ENCODE measurements around the gene MMP20. TPM values are rescaled to one million over a fixed set of nuclear protein-coding genes. Genes with fewer than 3 reads are reported as not detected.

Gene MMP20
- total and polyA plus RNA-seq, 4 donors, result not detected

- no peak for DNase-seq
- 77 to 89% methylated on average over 3 of the region's 3 CpGs for WGBS, 2 donors
These were observed 44.8 kb downstream of the MMP20 start for GRCh38 chr11:102580185-102580951.

DNA sequence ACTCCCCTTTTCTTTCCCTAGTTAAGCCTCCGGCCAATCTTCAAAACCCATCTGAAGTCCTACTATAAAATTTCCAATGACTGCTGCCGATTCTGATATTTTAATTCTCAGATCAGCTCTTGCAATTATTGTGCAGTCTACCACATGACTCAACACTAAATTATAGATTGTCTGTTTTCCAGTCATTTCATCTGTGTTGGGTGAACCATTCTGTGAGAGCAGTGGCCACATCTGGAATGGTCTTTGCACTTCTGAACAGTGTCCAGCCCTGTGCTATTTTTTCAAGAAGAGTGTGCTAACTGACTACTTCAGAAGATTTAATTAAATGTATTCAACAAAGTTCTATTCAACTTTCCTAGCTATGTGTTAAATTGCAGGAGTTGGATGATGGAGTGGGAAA lies 47.4 kb downstream of the MMP20 start:
- 62 to 90% methylated on average over 2 of the region's 2 CpGs for WGBS, 2 donors
- no peaks in the 10 kb centered on the region for H3K36me3 ChIP-seq (ENCODE audit: control insufficient read depth in 4 of 4, insufficient read depth in 4 of 4, low read length in 4 of 4)

More at GRCh38 chr11:102580185-102580951, 44.8 kb downstream of the MMP20 start:
- Histone ChIP-seq H3K27me3 (ENCODE audit: control insufficient read depth in 3 of 3, insufficient read depth in 3 of 3, low read length in 2 of 3) (no peaks in the 10 kb centered on the region), H3K9ac (ENCODE audit: insufficient read depth in 1 of 2, low read length in 2 of 2) (no peak overlapping the region), H3K4me1 (ENCODE audit: control insufficient read depth in 5 of 5, insufficient read depth in 5 of 5, low read length in 5 of 5) (peaks cover 0 to 4% (median 0%) of the 10 kb centered on the region in 5 donors), H3K4me3 (no peak overlapping the region), H3K36me3 (ENCODE audit: control insufficient read depth in 4 of 4, insufficient read depth in 4 of 4, low read length in 4 of 4) (no peaks in the 10 kb centered on the region), H3K27ac (ENCODE audit: low read depth in 1 of 2, low read length in 1 of 2) (no peak overlapping the region), H3K9me3 (ENCODE audit: control insufficient read depth in 4 of 4, insufficient read depth in 3 of 4, low read length in 3 of 4) (no peaks in the 10 kb centered on the region)
- no peak for ATAC-seq (ENCODE audit: insufficient read depth, low FRiP score)
- TF ChIP-seq CTCF (IDR thresholded peaks at IDR 0.05; ENCODE audit: control extremely low read depth, extremely low read depth), result no peak

GRCh38 chr11:102577182-102577581 lies 48.0 kb downstream of the MMP20 start:
- Histone ChIP-seq H3K36me3 (ENCODE audit: control insufficient read depth in 4 of 4, insufficient read depth in 4 of 4, low read length in 4 of 4) (no peaks in the 10 kb centered on the region), H3K9me3 (ENCODE audit: control insufficient read depth in 4 of 4, insufficient read depth in 3 of 4, low read length in 3 of 4) (no peaks in the 10 kb centered on the region), H3K9ac (ENCODE audit: insufficient read depth in 1 of 2, low read length in 2 of 2) (no peak overlapping the region), H3K4me3 (no peak overlapping the region), H3K27me3 (ENCODE audit: control insufficient read depth in 3 of 3, insufficient read depth in 3 of 3, low read length in 2 of 3) (no peaks in the 10 kb centered on the region), H3K27ac (ENCODE audit: low read depth in 1 of 2, low read length in 1 of 2) (no peak overlapping the region), H3K4me1 (ENCODE audit: control insufficient read depth in 5 of 5, insufficient read depth in 5 of 5, low read length in 5 of 5) (peaks cover 0 to 4% (median 3%) of the 10 kb centered on the region in 5 donors)
- ATAC-seq (ENCODE audit: insufficient read depth, low FRiP score) (no peak), DNase-seq (no peak)
- TF ChIP-seq CTCF (IDR thresholded peaks at IDR 0.05; ENCODE audit: control extremely low read depth, extremely low read depth), result no peak

More for the DNA sequence above, 47.4 kb downstream of the MMP20 start:
- no peak for DNase-seq
- Histone ChIP-seq H3K27ac (ENCODE audit: low read depth in 1 of 2, low read length in 1 of 2) (no peak overlapping the region), H3K4me3 (no peak overlapping the region), H3K9me3 (ENCODE audit: control insufficient read depth in 4 of 4, insufficient read depth in 3 of 4, low read length in 3 of 4) (no peaks in the 10 kb centered on the region), H3K9ac (ENCODE audit: insufficient read depth in 1 of 2, low read length in 2 of 2) (no peak overlapping the region), H3K27me3 (ENCODE audit: control insufficient read depth in 3 of 3, insufficient read depth in 3 of 3, low read length in 2 of 3) (no peaks in the 10 kb centered on the region), H3K4me1 (ENCODE audit: control insufficient read depth in 5 of 5, insufficient read depth in 5 of 5, low read length in 5 of 5) (peaks cover 0 to 4% (median 3%) of the 10 kb centered on the region in 5 donors)
- no peak for TF ChIP-seq CTCF (IDR thresholded peaks at IDR 0.05; ENCODE audit: control extremely low read depth, extremely low read depth)
- no peak for ATAC-seq (ENCODE audit: insufficient read depth, low FRiP score)
